HG02623 (cell line): Measurements from ENCODE around the gene MYO1H.

Experiments
- ATAC-seq: cut with Tn5 transposase; IDR thresholded peaks from one replicate; pipeline ENCODE4 v1.9.1; 2021; ENCODE audit warnings: moderate library complexity; ENCODE audit not compliant: unreplicated experiment

MYO1H gene

GRCh38 chr12:109448272-109448671 lies 100.6 kb downstream of the MYO1H start:
- no peak for ATAC-seq

DNA sequence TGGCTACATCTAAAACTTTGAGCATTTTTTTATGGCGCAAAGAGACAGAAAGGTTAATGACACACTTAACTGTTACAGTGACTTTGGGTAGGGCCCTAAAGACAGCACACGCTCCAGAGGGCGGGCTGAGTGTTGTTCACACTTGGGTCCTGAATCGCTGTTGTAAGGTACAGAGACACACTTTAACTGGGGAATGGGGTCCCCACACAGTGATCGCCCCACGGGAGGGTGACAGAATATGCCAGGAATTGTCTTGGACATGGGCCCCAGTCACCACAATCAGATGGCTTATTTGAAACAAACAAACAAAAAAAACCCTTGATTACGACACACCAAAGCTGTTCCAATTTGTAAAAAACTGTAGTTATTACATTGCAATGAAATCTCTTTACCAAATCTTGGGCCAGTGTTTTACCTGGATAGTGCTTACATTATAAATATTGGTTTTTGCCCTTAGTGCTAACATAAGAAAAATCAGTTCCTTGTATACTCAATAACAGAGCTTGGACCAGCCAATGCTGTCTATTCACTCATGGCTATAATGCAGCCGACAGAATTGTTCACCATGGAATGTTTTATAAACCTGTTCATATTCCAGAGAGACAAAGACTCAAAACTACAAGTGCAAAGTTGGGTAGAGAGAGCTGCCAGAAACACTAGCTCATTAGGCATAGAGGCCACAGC lies 101.1 kb downstream of the MYO1H start:
- no peak for ATAC-seq

- ATAC-seq = no peak
These were observed 102.3 kb downstream of the MYO1H start for GRCh38 chr12:109449845-109450532.

- no peak for ATAC-seq
These were observed 103.3 kb downstream of the MYO1H start for GRCh38 chr12:109450980-109451379.

DNA sequence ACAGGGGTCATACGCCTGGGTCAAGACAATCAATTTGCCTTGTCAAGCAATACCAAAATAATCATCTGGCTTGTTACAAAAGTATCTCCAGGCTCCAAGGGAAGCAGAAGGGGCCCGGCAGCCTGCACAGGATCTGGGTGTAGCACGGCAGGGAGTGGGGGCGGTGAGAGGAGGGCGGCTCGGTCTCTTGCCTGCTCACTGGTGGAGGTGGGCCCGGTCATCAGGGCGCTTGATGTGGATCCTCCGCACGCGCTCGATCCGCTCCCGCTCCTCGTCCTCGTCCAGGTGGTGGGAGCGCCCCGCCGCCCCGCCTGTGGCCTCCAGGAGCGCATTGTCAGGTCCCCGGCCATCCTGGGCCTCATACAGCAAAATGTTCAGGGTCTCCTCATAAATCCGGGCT lies 103.7 kb downstream of the MYO1H start:
- no peak for ATAC-seq

DNA sequence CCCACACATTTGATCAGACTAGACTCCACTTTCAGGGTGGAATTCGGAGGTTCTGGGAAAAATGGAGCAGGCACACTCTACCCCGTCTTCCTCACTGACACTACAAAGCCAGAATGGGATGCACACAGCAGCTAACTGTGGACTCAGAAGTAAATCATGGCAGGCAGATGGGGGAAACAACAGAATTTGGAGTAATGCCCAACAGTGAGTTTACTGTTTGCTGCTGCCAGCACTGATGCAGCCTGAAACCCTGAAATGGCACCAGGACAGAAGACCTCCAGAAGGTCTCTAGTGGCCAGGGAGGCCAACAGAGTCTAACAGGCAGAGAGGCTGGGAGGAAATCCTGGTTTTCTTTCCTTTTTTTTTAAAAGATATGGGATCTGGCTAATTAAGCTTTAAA lies 104.8 kb downstream of the MYO1H start:
- ATAC-seq = no peak

DNA sequence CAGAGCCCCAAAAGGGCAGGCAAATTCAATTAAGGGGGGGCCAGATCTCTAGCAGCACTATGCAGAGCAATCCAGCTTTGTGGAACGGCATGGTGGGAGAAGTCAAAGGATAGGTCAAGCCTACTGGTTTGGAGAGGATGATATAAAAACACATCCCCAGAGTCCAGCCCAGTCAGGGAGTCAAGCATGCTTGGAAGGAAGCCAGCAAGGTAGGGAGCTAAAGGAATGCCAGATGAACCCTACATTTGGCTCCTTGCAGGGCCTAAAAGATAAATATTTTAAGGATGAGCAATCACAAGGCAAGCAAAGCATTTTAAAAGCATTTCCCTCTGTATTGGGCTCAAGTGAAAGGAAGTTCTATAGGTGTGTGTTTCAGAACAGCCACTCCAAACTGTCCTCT lies 108.0 kb downstream of the MYO1H start:
- no peak for ATAC-seq

DNA sequence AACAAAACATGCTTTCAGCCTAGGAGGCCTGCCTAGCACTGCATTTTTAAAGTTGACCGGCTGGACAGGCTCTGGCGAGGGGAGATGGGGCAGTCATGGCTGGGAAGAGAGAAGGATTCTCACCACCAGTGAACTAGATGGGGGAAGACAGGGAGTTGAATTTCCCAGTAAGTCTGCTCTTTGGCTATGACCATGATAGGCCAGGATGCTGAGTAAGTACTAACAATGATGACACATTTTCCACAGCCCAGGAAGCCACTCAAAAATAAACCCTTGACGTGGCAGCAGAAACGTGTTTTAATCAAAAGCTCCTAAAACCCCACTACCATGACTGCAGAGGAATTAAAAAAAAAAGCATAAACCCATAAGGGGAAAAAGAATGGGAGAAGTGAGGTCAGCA lies 110.4 kb downstream of the MYO1H start:
- no peak for ATAC-seq

DNA sequence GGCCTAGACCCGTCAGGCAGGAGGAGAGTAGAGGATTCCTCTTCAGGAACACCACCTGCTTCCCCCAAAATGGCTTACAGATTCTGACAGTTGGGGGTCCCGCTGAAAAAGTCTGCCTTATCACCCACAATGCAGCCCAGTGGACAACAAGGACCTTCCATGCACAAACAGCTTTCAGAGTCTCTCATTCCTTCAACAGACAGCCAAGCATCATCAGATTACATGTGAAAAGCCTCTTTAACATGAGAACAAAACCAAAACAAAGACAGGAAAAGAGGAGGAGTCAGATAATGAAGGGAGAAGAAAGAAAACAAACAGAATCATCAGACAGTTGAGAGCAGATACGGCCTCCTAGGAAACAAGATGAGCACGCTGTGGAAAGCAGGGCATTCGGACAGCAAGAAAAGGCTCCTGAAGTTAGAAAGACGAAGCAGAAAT lies 111.1 kb downstream of the MYO1H start:
- no peak for ATAC-seq

DNA sequence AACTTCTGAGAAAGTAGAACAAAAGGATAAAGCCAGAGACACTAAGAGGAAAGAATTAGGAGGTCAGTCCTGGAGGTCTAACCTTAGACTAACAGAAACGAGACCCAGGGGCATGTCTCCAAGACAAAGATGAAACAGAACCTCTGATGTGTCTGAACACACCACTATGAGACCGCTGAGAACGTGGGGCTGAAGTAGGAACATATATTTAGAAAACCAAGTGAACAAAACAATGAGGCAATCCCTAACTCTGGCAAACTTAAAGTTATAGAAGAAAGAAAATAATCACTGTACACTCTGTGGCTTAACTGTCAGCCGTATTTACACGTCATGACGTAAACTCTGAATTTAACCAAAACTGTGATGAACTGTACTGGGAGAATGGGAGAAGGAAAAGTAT lies 111.5 kb downstream of the MYO1H start:
- ATAC-seq = no peak

DNA sequence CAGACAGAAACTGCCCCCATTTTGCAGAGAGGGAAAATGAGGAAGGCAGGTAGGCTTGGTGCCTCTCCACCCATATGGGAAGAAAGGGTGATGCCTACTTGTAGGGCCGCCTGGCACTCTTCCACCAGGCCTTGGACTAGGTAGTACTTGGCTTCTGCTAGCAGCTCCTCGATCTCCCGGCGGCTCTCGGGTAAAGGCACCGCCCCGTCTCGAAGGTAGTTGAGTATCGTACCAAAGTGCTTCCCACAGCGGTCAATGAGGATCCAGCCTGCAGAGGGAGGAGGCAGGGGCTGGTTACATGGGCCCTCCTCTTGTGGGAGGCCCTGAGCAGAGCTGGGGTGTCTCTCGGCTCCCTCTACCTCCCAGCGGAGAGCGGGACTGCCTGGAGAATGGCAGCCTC lies 112.8 kb downstream of the MYO1H start:
- ATAC-seq = no peak

- no peak for ATAC-seq
These were observed 113.5 kb downstream of the MYO1H start for GRCh38 chr12:109461049-109461845.

DNA sequence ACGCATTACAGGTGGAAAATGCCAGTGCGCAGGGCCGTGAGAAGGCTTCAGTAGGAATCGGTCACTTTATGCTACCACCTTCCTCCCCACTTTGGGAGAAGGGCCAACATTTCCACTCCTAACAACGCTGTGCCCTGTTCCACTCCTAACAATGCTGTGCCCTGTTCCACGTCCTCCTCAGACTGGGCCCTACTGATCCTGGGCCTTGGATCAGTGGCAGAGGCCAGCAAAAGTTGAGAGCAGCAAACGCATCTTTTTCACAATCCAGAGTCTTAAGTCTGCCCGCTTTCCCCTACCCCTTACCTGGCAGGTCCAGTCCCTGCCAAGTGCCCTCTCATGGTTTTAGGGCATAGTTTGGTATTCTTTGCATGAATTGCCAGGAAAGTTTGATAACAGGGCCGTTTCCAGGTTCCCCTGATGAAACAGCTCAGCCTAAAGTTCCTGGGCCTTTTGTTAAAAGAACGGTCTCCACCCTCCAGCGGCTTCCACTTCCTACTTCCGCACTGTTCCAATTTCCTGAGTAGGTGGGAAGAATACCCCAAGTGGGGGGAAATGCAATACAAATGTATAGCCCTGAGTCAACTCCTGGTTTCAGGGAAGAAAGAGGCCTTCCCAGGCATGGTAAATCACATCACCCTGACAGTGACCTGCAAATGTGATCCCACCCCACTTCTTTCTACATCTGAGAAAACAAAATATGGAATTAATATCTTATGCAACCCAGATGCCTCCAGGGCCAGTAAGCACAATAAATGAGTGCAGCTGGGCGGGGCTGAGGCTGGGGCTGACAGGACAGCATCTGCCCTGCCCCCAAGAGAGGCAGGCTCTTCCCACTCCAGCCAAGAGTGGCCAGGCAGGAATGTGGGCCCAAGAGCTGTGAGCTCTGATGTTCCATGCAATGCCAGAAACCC lies 114.4 kb downstream of the MYO1H start:
- ATAC-seq = no peak

- no peak for ATAC-seq
These were observed 115.4 kb downstream of the MYO1H start for GRCh38 chr12:109462868-109463692.

DNA sequence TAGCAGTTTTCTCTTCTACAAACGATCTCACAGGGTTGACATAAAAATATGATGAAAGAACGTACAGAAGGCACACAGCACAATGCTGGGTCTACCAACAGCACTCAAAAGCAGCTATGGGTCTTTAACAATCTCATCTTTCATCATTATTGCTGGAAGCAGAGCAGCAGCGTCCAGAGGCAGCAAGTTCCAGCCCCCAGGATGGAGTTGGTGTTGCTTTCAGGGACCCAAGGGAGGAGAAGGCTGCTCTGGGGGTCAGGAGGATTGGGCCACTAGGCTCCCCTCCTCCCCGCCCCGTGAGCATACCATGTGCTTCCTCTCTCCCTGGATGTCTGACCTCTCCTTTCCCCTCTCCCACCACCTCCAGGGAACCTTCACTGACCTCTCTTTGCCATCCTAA lies 116.1 kb downstream of the MYO1H start:
- ATAC-seq = no peak

- no peak for ATAC-seq
These were observed 117.1 kb downstream of the MYO1H start for GRCh38 chr12:109464642-109465351.

DNA sequence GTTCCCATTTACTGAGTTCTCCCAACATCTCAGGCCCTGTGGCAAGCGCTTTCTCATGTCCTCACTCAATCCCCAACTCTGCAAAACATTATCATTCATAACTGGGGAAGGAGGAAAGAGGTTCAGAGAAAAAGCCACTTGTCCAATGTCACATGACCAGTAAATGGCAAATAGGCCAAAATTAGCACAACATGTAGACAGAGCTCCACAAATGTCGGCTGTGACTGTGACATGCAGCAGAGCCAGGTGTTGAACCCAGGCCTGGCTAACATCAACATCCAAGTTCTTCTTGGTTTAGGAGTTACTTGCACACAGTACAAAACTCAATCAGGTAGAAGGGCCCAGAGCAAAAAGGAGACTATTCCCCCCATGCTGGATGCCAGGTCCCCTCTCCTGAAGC lies 118.6 kb downstream of the MYO1H start:
- ATAC-seq = no peak

DNA sequence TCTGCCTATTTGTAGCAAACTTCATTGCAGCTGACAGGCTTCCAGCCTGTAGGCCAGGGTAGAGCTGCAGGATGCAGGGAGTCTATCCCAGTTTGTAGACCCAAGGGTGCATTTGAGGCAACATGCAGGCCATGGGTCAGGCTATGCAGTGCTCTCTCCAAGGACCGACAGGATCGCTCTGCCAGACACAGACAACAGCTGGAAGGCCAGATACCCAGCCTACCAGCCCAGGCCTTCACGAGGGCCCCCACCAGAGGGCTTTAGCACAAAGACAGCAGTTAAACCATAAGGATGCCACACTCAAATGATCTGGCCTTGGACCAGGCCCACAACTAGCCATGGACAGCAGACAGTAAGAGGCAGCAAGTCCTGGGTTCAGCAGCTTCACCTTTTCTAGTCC lies 119.1 kb downstream of the MYO1H start:
- ATAC-seq = no peak

DNA sequence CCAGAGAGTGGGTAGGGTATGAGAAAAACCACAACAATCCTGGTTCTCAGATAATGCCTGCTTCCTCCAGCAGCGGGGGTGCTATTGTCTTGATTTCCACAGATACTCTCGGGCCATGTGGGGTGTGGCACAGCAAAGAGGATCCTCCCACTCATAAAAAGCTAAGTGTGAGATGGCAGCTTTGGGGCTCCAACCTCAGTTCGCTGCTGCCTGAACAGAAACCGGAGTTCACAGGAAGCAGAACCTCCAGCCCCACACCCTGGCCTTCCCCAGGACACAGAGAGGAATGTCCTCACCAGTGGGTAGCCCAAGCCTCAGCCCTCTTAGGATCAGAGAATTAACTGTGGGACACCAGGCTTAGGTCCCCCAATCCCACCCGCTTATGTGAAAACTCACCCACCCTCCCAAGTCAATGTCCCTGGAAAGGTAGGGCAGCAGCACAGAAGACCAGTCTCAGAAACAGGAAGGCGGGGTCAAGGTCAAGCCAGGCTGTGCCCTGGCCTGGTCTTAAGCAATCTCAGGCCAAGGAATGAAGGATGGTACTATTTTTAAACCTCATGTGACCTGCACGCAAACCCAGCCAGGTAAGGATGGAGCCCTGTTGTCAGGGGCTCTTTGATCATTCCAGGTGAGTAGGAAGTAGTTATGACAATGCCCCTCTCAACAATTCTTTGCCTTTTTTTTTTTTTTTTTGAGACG lies 120.4 kb downstream of the MYO1H start:
- ATAC-seq = no peak
